ENCODE measurements around the gene SSTR4.

The SSTR4 gene

DNA sequence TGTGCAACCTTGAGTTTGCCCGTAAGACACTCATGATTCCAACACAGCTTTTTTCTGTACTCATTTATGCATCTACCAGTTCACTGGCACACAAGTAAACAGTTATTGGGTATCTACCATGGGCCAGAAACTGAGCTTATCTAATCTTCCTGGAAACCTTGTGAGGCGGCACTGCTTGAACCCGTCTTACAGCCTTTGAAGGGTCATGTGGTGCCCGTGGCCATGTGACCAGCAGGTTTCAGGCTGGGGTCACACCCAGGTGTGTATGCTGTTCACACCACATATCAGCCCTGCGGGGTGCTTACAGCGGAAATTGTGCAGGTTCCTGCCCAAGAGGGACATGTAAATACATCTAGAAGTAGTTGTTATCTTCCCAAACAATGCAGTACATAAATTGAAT, 8.3 kb downstream of the SSTR4 start:
- H3K4me3 ChIP-seq (ENCODE audit: low read depth, low read length) = no peak overlapping the region
- no peaks in the 10 kb centered on the region for H3K9me3 ChIP-seq (ENCODE audit: control insufficient read depth, insufficient read depth, low read length)
- H3K36me3 ChIP-seq (ENCODE audit: control insufficient read depth, insufficient read depth, low read length) = no peaks in the 10 kb centered on the region
- no peak overlapping the region for H3K9ac ChIP-seq (ENCODE audit: low read depth, low read length)
- H3K27me3 ChIP-seq (ENCODE audit: control insufficient read depth, insufficient read depth, low read length) = peaks cover 79% of the 10 kb centered on the region
- H3K4me1 ChIP-seq (ENCODE audit: control insufficient read depth, insufficient read depth, low read length) = peaks cover 31% of the 10 kb centered on the region
- H3K27ac ChIP-seq (ENCODE audit: low read depth, low read length) = no peak overlapping the region

DNA sequence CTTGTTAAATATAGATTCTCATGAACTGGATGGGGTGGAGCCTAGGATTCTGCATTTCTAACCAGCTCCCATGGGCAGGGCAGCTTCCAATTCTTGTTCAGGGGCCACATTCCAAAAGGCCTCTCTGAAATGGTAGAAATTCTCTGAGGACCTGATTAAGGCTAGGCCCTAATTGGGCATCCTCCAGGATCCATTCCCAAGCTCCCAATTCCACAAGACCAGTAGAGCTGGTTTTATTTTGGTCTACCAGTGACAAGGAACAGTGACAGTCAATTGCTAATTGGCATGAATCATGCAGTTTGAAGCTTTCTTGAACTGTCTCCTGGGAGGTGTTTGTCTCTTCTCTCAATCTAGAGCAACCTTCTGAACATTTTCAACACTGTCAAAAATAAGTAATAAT, 11.3 kb downstream of the SSTR4 start:
- no peak overlapping the region for H3K4me3 ChIP-seq (ENCODE audit: low read depth, low read length)
- H3K27ac ChIP-seq (ENCODE audit: low read depth, low read length) = no peak overlapping the region
- H3K36me3 ChIP-seq (ENCODE audit: control insufficient read depth, insufficient read depth, low read length) = no peaks in the 10 kb centered on the region
- peaks cover 84% of the 10 kb centered on the region for H3K27me3 ChIP-seq (ENCODE audit: control insufficient read depth, insufficient read depth, low read length)
- H3K9me3 ChIP-seq (ENCODE audit: control insufficient read depth, insufficient read depth, low read length) = no peaks in the 10 kb centered on the region
- H3K9ac ChIP-seq (ENCODE audit: low read depth, low read length) = no peak overlapping the region
- peaks cover 34% of the 10 kb centered on the region for H3K4me1 ChIP-seq (ENCODE audit: control insufficient read depth, insufficient read depth, low read length)

DNA sequence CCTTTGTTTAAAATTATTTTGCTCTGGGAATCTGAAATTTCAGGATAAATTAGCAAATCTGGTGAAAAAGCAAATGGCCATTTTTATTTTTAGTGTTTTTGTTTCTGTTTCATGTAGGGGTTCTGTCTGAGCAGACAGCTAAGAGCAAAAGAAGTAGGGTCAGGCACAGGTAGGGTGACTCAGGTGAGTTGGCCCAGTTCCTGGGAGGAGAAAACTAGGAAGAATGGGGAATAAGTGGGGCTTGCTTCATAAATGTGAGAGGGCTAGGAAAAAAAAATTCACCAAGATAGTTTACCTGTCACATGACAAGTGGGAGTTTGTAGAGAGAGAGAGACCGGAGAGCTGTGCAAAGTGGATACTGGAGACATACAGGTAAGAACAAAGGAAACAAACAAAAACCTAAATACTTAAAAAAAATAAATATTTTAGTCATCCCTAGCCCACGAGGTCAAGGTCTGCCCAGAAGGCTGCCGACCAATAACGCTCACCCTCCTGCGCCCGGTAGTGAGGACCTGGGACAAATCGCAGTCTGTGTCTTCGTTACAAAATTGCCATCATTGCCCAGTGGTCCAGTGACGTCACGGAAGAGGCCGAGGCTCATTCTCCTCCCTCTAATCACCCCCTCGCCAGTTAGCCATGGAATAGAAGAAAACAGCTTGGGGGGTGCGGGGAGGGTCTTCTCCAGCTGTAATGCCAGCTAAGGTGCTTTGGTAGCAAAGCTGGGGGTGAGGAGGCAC, 12.1 kb downstream of the SSTR4 start:
- H3K27me3 ChIP-seq (ENCODE audit: control insufficient read depth, insufficient read depth, low read length) = peaks cover 87% of the 10 kb centered on the region

DNA sequence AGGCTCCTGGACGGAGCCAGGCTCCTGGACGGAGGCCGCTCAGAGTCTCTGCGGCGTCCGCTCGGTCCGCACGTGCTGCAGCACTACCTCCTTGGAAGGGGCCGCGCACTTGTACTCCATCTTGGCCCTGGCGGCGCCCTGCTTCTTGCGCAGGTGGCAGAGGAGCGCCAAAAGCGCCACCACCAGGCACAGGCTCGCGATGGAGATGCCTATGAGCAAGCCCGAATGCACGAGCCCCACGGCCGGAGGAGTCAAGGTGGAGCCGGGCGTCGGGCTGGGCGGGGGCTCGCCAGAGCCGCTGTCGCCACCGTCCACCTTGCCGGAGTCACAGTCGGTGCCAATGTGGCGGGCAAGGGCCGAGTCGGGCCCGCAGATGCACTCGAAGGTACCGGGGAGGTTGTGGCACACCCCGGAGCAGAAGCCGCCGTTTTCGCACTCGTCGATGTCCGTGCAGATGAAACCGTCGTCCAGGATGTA, 12.7 kb downstream of the SSTR4 start:
- no peaks in the 10 kb centered on the region for H3K9me3 ChIP-seq (ENCODE audit: control insufficient read depth, insufficient read depth, low read length)
- H3K9ac ChIP-seq (ENCODE audit: low read depth, low read length) = no peak overlapping the region
- H3K27ac ChIP-seq (ENCODE audit: low read depth, low read length) = no peak overlapping the region
- H3K4me1 ChIP-seq (ENCODE audit: control insufficient read depth, insufficient read depth, low read length) = peaks cover 25% of the 10 kb centered on the region
- no peaks in the 10 kb centered on the region for H3K36me3 ChIP-seq (ENCODE audit: control insufficient read depth, insufficient read depth, low read length)
- H3K4me3 ChIP-seq (ENCODE audit: low read depth, low read length) = peak overlapping the region; percentile 71; the same call in 1 of the 2 replicates
- H3K27me3 ChIP-seq (ENCODE audit: control insufficient read depth, insufficient read depth, low read length) = peaks cover 92% of the 10 kb centered on the region

More for the DNA sequence above, 12.1 kb downstream of the SSTR4 start:
- no peak overlapping the region for H3K4me3 ChIP-seq (ENCODE audit: low read depth, low read length)
- no peaks in the 10 kb centered on the region for H3K9me3 ChIP-seq (ENCODE audit: control insufficient read depth, insufficient read depth, low read length)
- peaks cover 31% of the 10 kb centered on the region for H3K4me1 ChIP-seq (ENCODE audit: control insufficient read depth, insufficient read depth, low read length)
- H3K36me3 ChIP-seq (ENCODE audit: control insufficient read depth, insufficient read depth, low read length) = no peaks in the 10 kb centered on the region
- H3K9ac ChIP-seq (ENCODE audit: low read depth, low read length) = no peak overlapping the region
- H3K27ac ChIP-seq (ENCODE audit: low read depth, low read length) = no peak overlapping the region

DNA sequence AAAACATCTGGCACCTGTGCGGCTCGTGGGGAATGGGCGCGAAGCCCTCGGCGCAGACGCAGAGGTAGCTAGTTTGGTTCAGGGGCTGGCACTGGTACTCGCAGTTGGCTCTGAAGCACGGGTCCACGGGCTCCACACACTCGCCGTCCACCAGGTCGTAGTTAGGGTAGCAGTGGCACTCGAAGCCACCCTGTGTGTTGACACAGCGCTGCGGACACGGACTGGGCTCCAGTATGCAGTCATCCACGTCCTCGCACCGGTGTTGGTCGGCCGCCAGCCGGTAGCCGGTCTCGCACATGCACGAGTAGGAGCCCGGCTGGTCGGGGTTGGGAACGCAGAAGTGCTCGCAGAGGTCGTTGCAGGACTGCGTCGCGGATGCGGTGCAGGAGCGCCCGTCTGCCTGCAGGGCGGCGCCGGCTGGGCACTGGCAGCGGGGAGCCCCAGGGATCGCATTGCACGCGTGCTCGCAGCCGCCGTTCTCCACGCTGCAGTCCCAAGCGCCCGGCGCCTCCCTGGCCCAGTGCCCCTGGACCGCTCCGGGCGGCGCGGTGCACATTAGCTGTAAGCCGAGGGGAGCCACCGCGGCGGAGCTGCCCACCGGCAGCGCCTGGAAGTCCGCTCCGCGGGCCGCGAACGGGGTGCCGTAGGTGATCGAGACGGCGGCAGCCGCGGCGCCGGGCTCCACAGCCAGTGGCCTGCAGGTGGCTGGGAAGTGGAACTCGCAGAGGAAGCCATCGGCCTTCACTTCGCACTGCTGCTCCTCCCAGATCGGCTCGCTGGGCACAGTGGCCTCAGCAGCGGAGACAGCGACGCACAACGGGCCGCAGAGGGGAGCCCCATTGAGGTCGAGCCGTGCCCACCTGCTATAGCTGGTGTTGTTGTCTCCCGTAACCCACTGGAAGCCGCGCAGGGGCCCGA, 13.4 kb downstream of the SSTR4 start:
- Histone ChIP-seq H3K9ac (ENCODE audit: low read depth, low read length) (no peak overlapping the region), H3K27me3 (ENCODE audit: control insufficient read depth, insufficient read depth, low read length) (peaks cover 91% of the 10 kb centered on the region), H3K4me1 (ENCODE audit: control insufficient read depth, insufficient read depth, low read length) (peaks cover 20% of the 10 kb centered on the region; the same call in 1 of the 2 replicates), H3K9me3 (ENCODE audit: control insufficient read depth, insufficient read depth, low read length) (no peaks in the 10 kb centered on the region), H3K27ac (ENCODE audit: low read depth, low read length) (no peak overlapping the region), H3K4me3 (ENCODE audit: low read depth, low read length) (peak overlapping the region; percentile 71), H3K36me3 (ENCODE audit: control insufficient read depth, insufficient read depth, low read length) (no peaks in the 10 kb centered on the region)

DNA sequence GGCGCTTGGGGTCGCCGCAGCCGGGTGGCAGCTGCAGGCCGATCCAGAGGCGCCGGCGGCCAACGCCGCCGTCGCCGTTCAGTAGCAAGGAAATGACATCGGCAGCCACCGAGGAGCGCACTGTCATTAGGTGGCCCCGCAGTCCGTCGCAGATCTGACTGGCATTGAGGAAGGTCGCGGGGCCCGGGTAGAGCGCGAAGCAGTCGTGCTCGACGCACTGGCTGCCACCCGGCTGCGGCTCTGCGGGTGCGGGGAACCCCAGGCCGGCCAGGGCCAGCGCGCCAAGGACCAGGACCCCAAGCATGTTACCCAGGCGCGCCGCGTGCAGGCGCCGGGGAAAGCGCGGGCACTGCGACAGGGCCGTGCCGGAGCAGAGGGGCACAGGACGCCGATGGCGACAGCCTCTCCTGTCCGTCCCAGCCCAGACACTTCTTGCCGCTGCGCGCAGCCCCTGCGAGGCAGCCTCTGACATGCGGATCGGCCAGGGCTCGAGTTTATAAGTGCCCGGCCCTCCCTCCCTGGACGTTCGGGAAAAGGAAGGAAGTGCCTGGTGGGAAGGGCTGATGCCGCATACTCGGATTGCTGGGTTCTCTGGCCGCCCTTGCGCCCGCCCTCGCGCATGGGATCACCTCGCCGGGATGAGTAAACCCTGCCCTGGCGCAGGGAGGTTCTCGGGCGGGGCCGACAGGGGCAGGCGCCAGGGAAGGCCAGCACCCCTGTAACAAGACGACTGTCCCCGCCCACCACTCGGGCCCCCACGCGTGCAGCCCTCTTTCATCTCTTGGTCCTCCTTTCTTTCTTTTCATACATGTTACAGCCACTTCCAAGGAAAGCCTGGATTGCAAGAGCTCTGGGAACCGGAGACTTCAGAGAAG, 14.3 kb downstream of the SSTR4 start, which contains the start of gene THBD:
TSS of gene THBD (minus strand) at position 472 of the 875 bp plus-strand sequence. CDS start at position 304, 168 bp downstream.
- Histone ChIP-seq H3K4me3 (ENCODE audit: low read depth, low read length) (peak within 1 kb of the TSS; percentile 71), H3K9ac (ENCODE audit: low read depth, low read length) (no peak within 1 kb of the TSS)

DNA sequence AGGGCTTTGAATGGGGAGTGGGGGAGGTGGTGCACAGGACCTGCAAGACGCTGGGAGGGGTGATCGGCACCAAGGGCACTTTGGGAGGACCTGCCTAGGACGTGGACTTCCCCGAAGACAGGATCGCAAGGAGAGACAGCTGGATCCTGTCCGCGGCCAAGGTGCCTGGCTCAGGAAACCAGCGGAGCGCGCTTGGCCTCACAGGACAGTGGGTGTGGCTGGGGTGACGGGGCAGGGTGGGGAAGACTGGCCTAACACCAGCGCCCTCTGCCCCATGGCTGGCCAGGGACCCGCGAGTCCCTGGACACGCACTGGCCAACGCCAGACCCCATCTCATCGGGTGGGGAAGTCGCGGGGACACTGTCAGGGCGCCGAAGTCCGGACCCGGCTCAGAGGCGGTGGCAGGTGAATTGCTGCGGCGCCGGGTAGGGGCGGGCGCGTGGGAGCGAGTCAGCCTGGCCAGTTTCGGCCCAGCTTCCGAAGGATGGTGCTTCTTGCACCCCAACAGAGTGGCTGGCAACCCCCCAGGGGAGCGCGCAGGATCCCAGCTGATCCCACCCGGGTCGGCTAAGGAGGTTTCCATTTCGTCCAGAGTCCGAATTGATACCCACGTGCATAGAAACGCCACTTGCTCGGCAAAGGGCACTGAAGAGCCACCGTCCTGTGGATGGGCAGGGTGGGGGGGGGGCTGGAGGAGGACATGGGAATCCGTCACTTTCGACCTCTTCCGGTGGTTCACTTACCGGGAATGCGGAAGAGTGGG, 15.1 kb downstream of the SSTR4 start:
- Histone ChIP-seq H3K4me1 (ENCODE audit: control insufficient read depth, insufficient read depth, low read length) (peaks cover 15% of the 10 kb centered on the region; the same call in 1 of the 2 replicates), H3K27ac (ENCODE audit: low read depth, low read length) (no peak overlapping the region), H3K9me3 (ENCODE audit: control insufficient read depth, insufficient read depth, low read length) (no peaks in the 10 kb centered on the region), H3K9ac (ENCODE audit: low read depth, low read length) (no peak overlapping the region), H3K36me3 (ENCODE audit: control insufficient read depth, insufficient read depth, low read length) (no peaks in the 10 kb centered on the region), H3K27me3 (ENCODE audit: control insufficient read depth, insufficient read depth, low read length) (peaks cover 81% of the 10 kb centered on the region), H3K4me3 (ENCODE audit: low read depth, low read length) (peak overlapping the region; percentile 71)

More for the DNA sequence above, 14.3 kb downstream of the SSTR4 start, which contains the start of gene THBD:
- Histone ChIP-seq H3K4me1 (ENCODE audit: control insufficient read depth, insufficient read depth, low read length) (peaks cover 15% of the 10 kb centered on the region; the same call in 1 of the 2 replicates), H3K36me3 (ENCODE audit: control insufficient read depth, insufficient read depth, low read length) (no peaks in the 10 kb centered on the region), H3K9me3 (ENCODE audit: control insufficient read depth, insufficient read depth, low read length) (no peaks in the 10 kb centered on the region), H3K27ac (ENCODE audit: low read depth, low read length) (no peak within 1 kb of the TSS), H3K27me3 (ENCODE audit: control insufficient read depth, insufficient read depth, low read length) (peaks cover 87% of the 10 kb centered on the region)

DNA sequence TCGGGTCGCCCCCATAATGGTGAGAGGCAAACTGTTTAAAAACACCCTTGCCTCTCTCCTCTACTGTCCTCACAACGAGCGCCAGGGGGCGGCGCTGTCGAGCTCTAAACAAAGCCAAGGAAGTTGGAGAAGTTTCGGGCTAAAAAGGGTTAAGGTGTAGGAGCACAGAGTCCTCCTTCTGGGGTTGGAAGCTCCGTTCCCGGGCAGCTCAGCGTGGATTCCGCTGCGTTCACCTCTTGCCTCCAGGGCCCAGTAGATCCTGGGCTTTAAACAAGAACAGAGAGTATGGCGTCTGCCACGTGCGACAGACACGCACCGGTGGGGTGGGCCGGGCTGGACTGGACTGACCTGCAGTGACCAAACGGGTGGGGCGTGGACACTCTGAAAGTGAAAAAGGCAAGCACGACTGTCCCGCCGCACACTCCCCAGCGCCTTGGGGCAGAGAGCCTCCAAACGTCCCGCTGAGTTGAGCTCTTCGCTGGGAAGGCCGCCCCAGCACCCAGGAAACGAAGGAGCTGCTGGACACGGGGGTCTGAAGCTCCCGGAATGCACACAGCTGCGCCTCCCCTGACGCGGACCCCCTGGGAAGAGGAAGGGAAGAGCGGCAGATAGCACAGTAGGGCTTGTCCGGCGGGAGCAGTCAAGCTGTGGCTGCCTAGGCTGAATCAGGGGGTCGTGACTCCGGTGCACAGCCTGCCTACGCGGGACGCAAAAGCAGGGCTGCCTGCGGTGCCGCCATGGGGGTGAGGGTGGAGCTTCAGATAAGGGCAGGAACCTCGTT, 15.9 kb downstream of the SSTR4 start:
- Histone ChIP-seq H3K4me3 (ENCODE audit: low read depth, low read length) (peak overlapping the region; percentile 71), H3K9ac (ENCODE audit: low read depth, low read length) (peak overlapping the region; percentile 55), H3K4me1 (ENCODE audit: control insufficient read depth, insufficient read depth, low read length) (peaks cover 15% of the 10 kb centered on the region; the same call in 1 of the 2 replicates), H3K36me3 (ENCODE audit: control insufficient read depth, insufficient read depth, low read length) (no peaks in the 10 kb centered on the region), H3K9me3 (ENCODE audit: control insufficient read depth, insufficient read depth, low read length) (no peaks in the 10 kb centered on the region), H3K27ac (ENCODE audit: low read depth, low read length) (peak overlapping the region; percentile 68), H3K27me3 (ENCODE audit: control insufficient read depth, insufficient read depth, low read length) (peaks cover 73% of the 10 kb centered on the region)

DNA sequence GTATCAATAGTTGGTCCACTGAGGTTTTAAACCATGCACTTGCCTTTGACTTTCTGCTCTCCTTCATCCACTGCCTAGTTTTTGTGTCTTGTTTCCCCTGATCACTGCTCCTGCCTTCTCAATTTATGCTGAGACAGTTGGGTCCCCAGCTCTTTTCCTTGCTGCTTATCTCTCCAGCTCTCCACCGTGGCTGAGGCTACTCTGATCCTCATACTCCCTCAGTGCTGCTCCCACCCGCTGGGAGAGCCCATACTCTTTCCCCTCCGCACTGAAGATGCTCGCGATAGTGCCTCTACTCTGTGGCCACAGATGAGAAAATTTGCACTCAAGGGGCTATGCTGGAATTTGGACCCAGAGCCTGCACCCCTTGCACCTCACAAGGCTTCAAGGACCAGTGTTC, 17.8 kb downstream of the SSTR4 start:
- Histone ChIP-seq H3K36me3 (ENCODE audit: control insufficient read depth, insufficient read depth, low read length) (no peaks in the 10 kb centered on the region), H3K4me3 (ENCODE audit: low read depth, low read length) (no peak overlapping the region), H3K27ac (ENCODE audit: low read depth, low read length) (no peak overlapping the region), H3K9ac (ENCODE audit: low read depth, low read length) (no peak overlapping the region), H3K27me3 (ENCODE audit: control insufficient read depth, insufficient read depth, low read length) (peaks cover 54% of the 10 kb centered on the region), H3K4me1 (ENCODE audit: control insufficient read depth, insufficient read depth, low read length) (peaks cover 13% of the 10 kb centered on the region; the same call in 1 of the 2 replicates), H3K9me3 (ENCODE audit: control insufficient read depth, insufficient read depth, low read length) (no peaks in the 10 kb centered on the region; the same call in 1 of the 2 replicates)
